Measurements from ENCODE around the gene APOBEC4.
"Not testable (repeated sequence)": the region's sequence is repeated elsewhere in the genome, so short reads cannot be mapped to it uniquely, and the experiment has no call there.

Gene APOBEC4

GRCh38 chr1:183633676-183634343, 19.3 kb downstream of the APOBEC4 start:
- peak; percentile 54 for DNase-seq (ENCODE audit: low read depth)

- no peak for DNase-seq (ENCODE audit: low read depth)
These were observed 20.2 kb downstream of the APOBEC4 start for GRCh38 chr1:183632964-183633363.

- no peak for DNase-seq (ENCODE audit: low read depth)
These were observed 21.0 kb downstream of the APOBEC4 start for GRCh38 chr1:183632114-183632513.

- DNase-seq (ENCODE audit: low read depth), result no peak
These were observed 22.4 kb downstream of the APOBEC4 start for GRCh38 chr1:183630748-183631147.

- DNase-seq (ENCODE audit: low read depth), result no peak
These were observed 24.6 kb downstream of the APOBEC4 start for GRCh38 chr1:183628537-183628936.

- not testable (repeated sequence) for DNase-seq (ENCODE audit: low read depth)
These were observed 26.9 kb downstream of the APOBEC4 start for GRCh38 chr1:183626236-183626635.

GRCh38 chr1:183622884-183623785, 30.0 kb downstream of the APOBEC4 start:
- DNase-seq (ENCODE audit: low read depth), result no peak

GRCh38 chr1:183622013-183622412, 31.1 kb downstream of the APOBEC4 start:
- DNase-seq (ENCODE audit: low read depth), result no peak

- no peak for DNase-seq (ENCODE audit: low read depth)
These were observed 32.8 kb downstream of the APOBEC4 start for GRCh38 chr1:183620311-183620710.

- DNase-seq (ENCODE audit: low read depth), result no peak
These were observed 33.3 kb downstream of the APOBEC4 start for GRCh38 chr1:183619781-183620180.

GRCh38 chr1:183618202-183618601, 34.9 kb downstream of the APOBEC4 start:
- not testable (repeated sequence) for DNase-seq (ENCODE audit: low read depth)

- not testable (repeated sequence) for DNase-seq (ENCODE audit: low read depth)
These were observed 40.1 kb downstream of the APOBEC4 start for GRCh38 chr1:183612975-183613374.

GRCh38 chr1:183612407-183612806, 40.7 kb downstream of the APOBEC4 start:
- DNase-seq (ENCODE audit: low read depth), result no peak

- no peak for DNase-seq (ENCODE audit: low read depth)
These were observed 42.1 kb downstream of the APOBEC4 start for GRCh38 chr1:183611021-183611420.

- DNase-seq (ENCODE audit: low read depth), result no peak
These were observed 43.2 kb downstream of the APOBEC4 start for GRCh38 chr1:183609759-183610452.

- DNase-seq (ENCODE audit: low read depth), result peak; percentile 77
These were observed 43.8 kb downstream of the APOBEC4 start for GRCh38 chr1:183609313-183609712.

GRCh38 chr1:183607322-183607980, 45.7 kb downstream of the APOBEC4 start:
- no peak for DNase-seq (ENCODE audit: low read depth)

- no peak for DNase-seq (ENCODE audit: low read depth)
These were observed 47.2 kb downstream of the APOBEC4 start for GRCh38 chr1:183605904-183606303.

GRCh38 chr1:183604815-183605214, 48.3 kb downstream of the APOBEC4 start:
- no peak for DNase-seq (ENCODE audit: low read depth)

- peak; percentile 72 for DNase-seq (ENCODE audit: low read depth)
These were observed 48.9 kb downstream of the APOBEC4 start for GRCh38 chr1:183604038-183604808.

- DNase-seq (ENCODE audit: low read depth), result no peak
These were observed 50.6 kb downstream of the APOBEC4 start for GRCh38 chr1:183602510-183602909.

Measured in GM04504 (cell line).